Measurements from ENCODE around the gene ZNF609. TPM values are rescaled to one million over a fixed set of nuclear protein-coding genes. Genes with fewer than 3 reads are reported as not detected.

The ZNF609 gene
- total and polyA plus RNA-seq, 4 donors: 4.6 to 18.1 (median 8.0) TPM

- Histone ChIP-seq H3K27me3 (ENCODE audit: control insufficient read depth in 4 of 4, insufficient read depth in 4 of 4, low read length in 3 of 4) (no peaks in the 10 kb centered on the region), H3K36me3 (ENCODE audit: control insufficient read depth in 4 of 4, insufficient read depth in 3 of 4, low read depth in 1 of 4, low read length in 3 of 4) (peaks cover 0 to 1% (median 0%) of the 10 kb centered on the region in 4 donors), H3K9me3 (ENCODE audit: control insufficient read depth in 4 of 4, low read length in 3 of 4) (no peaks in the 10 kb centered on the region), H3K9ac (ENCODE audit: low read depth in 1 of 2, low read length in 2 of 2) (no peak overlapping the region), H3K27ac (ENCODE audit: low read depth in 1 of 2, low read length in 2 of 2) (no peak overlapping the region), H3K4me3 (ENCODE audit: low read depth in 1 of 3, low read length in 3 of 3) (no peak overlapping the region), H3K4me1 (ENCODE audit: control insufficient read depth in 4 of 4, insufficient read depth in 4 of 4, low read length in 3 of 4) (peaks cover 0 to 5% (median 2%) of the 10 kb centered on the region in 4 donors)
- 82% methylated on average over 2 of the region's 2 CpGs for WGBS
- no peak for TF ChIP-seq JUND (IDR thresholded peaks at IDR 0.05)
- no peak for TF ChIP-seq RXRA (IDR thresholded peaks at IDR 0.05)
- DNase-seq (ENCODE audit: low spot score): no peak
Observed at GRCh38 chr15:64507845-64508244, 47.5 kb downstream of the ZNF609 start.

GRCh38 chr15:64513823-64514222 is 53.4 kb downstream of the ZNF609 start:
- peaks cover 0 to 2% (median under 1%) of the 10 kb centered on the region in 4 donors for H3K36me3 ChIP-seq (ENCODE audit: control insufficient read depth in 4 of 4, insufficient read depth in 3 of 4, low read depth in 1 of 4, low read length in 3 of 4)
- H3K9me3 ChIP-seq (ENCODE audit: control insufficient read depth in 4 of 4, low read length in 3 of 4): no peaks in the 10 kb centered on the region
- DNase-seq (ENCODE audit: low spot score): no peak
- WGBS: 97% methylated on average over 3 of the region's 3 CpGs
- TF ChIP-seq REST (IDR thresholded peaks at IDR 0.05): no peak
- TF ChIP-seq RAD21 (IDR thresholded peaks at IDR 0.05): no peak
- no peak for TF ChIP-seq YY1 (IDR thresholded peaks at IDR 0.05)
- TF ChIP-seq ZBTB33 (IDR thresholded peaks at IDR 0.05): no peak
- no peak for TF ChIP-seq JUND (IDR thresholded peaks at IDR 0.05)
- TF ChIP-seq HNF4G (IDR thresholded peaks at IDR 0.05): no peak
- no peak for TF ChIP-seq MAX (IDR thresholded peaks at IDR 0.05)
- no peak for TF ChIP-seq FOXA2 (IDR thresholded peaks at IDR 0.05)
- no peak for TF ChIP-seq NR2F2 (IDR thresholded peaks at IDR 0.05)
- TF ChIP-seq EGR1 (IDR thresholded peaks at IDR 0.05; ENCODE audit: low read depth in 2 of 2): no peak
- no peak for TF ChIP-seq TAF1 (conservative IDR thresholded peaks at IDR 0.05)
- H3K27ac ChIP-seq (ENCODE audit: low read depth in 1 of 2, low read length in 2 of 2): no peak overlapping the region
- H3K4me1 ChIP-seq (ENCODE audit: control insufficient read depth in 4 of 4, insufficient read depth in 4 of 4, low read length in 3 of 4): peaks cover 5 to 14% (median 10%) of the 10 kb centered on the region in 4 donors
- H3K27me3 ChIP-seq (ENCODE audit: control insufficient read depth in 4 of 4, insufficient read depth in 4 of 4, low read length in 3 of 4): no peaks in the 10 kb centered on the region
- no peak overlapping the region for H3K9ac ChIP-seq (ENCODE audit: low read depth in 1 of 2, low read length in 2 of 2)
- H3K4me3 ChIP-seq (ENCODE audit: low read depth in 1 of 3, low read length in 3 of 3): no peak overlapping the region

- Histone ChIP-seq H3K4me1 (ENCODE audit: control insufficient read depth in 4 of 4, insufficient read depth in 4 of 4, low read length in 3 of 4) (peaks cover 5 to 14% (median 10%) of the 10 kb centered on the region in 4 donors), H3K4me3 (ENCODE audit: low read depth in 1 of 3, low read length in 3 of 3) (no peak overlapping the region), H3K27ac (ENCODE audit: low read depth in 1 of 2, low read length in 2 of 2) (no peak overlapping the region), H3K36me3 (ENCODE audit: control insufficient read depth in 4 of 4, insufficient read depth in 3 of 4, low read depth in 1 of 4, low read length in 3 of 4) (peaks cover 0 to 3% (median 2%) of the 10 kb centered on the region in 4 donors), H3K9me3 (ENCODE audit: control insufficient read depth in 4 of 4, low read length in 3 of 4) (no peaks in the 10 kb centered on the region), H3K9ac (ENCODE audit: low read depth in 1 of 2, low read length in 2 of 2) (no peak overlapping the region), H3K27me3 (ENCODE audit: control insufficient read depth in 4 of 4, insufficient read depth in 4 of 4, low read length in 3 of 4) (no peaks in the 10 kb centered on the region)
- no peak for TF ChIP-seq REST (IDR thresholded peaks at IDR 0.05)
- TF ChIP-seq CTCF (IDR thresholded peaks at IDR 0.05; ENCODE audit: low read depth, low read length, missing input control): no peak
- TF ChIP-seq GABPA (IDR thresholded peaks at IDR 0.05 in 1 of 2, conservative IDR thresholded peaks at IDR 0.05 in 1 of 2): no peak
- 57% methylated on average over 2 of the region's 2 CpGs for WGBS
- no peak for DNase-seq (ENCODE audit: low spot score)
Observed at GRCh38 chr15:64515196-64515595, 54.8 kb downstream of the ZNF609 start.

All from liver (tissue), 9 donors.